ENCODE data around the gene NXNL1. TPM values are rescaled to one million over a fixed set of nuclear protein-coding genes. Genes with fewer than 3 reads are reported as not detected.

The NXNL1 gene
- total and polyA plus RNA-seq, 4 donors, result not detected

DNA sequence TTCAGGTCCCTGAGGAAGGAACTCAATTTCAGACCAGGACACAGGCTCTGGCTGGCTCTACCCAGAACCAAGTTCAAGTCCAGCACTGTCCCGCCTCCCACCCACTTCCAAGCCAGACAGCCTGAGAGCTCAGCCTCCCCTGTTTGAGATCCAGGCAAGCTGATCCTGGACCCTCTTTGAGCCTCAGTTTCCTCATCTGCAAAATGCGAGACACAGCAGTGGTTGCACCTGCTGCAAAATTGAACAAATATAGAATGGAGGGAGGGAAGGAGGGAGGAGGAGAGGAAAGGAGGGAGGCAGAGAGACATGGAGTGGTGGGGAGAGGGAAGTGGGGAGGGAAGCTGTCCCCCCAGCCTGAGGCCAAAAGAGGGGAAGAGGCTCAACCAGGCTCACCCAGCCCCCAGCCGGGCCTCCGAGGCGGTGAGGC, 13.0 kb downstream of the NXNL1 start (continued):
- TF ChIP-seq HNF4A (conservative IDR thresholded peaks at IDR 0.05), result no peak
- no peak for TF ChIP-seq FOXA2 (IDR thresholded peaks at IDR 0.05)
- no peak for TF ChIP-seq GABPA (IDR thresholded peaks at IDR 0.05 in 1 of 2, conservative IDR thresholded peaks at IDR 0.05 in 1 of 2)
- no peak for TF ChIP-seq HNF4G (IDR thresholded peaks at IDR 0.05)
- TF ChIP-seq, protein P1, sequence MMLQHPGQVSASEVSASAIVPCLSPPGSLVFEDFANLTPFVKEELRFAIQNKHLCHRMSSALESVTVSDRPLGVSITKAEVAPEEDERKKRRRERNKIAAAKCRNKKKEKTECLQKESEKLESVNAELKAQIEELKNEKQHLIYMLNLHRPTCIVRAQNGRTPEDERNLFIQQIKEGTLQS (IDR thresholded peaks at IDR 0.05), result no peak
- TF ChIP-seq RXRA (IDR thresholded peaks at IDR 0.05), result no peak
- no peak for TF ChIP-seq YY1 (IDR thresholded peaks at IDR 0.05)
- TF ChIP-seq TAF1 (conservative IDR thresholded peaks at IDR 0.05), result no peak
- TF ChIP-seq, protein P2, sequence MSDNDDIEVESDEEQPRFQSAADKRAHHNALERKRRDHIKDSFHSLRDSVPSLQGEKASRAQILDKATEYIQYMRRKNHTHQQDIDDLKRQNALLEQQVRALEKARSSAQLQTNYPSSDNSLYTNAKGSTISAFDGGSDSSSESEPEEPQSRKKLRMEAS (IDR thresholded peaks at IDR 0.05), result no peak
- TF ChIP-seq FOXA1 (IDR thresholded peaks at IDR 0.05), result no peak

DNA sequence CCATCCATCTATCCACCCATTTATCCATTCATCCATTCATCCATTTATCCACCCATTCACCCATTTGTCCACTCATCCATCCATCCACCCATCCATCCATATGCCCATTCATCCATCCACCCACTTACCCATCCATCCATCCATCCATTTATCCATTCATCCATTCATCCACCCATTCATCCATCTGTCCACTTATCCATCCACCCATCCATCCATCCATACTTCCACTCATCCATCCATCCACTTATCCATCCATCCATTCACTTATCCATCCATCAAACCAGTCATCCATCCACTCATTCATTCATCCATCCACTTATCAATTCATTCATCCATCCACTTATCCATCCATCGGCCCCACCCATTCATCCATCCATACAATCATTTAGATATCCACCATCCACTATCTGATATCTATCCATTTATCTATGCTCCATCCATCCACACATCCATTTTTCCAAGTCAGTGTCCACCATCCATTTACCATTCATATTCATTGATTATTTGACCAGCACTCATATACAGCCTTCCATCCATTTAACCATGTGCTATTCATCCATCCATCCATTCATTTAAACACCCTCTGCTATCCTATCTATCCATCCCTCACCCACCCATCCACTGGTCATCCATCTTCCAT, 15.1 kb downstream of the NXNL1 start:
- Histone ChIP-seq H3K9me3 (ENCODE audit: control insufficient read depth in 4 of 4, low read length in 3 of 4) (no peaks in the 10 kb centered on the region), H3K27ac (ENCODE audit: low read depth in 1 of 2, low read length in 2 of 2) (no peak overlapping the region), H3K9ac (ENCODE audit: low read depth in 1 of 2, low read length in 2 of 2) (no peak overlapping the region), H3K4me3 (ENCODE audit: low read depth in 1 of 3, low read length in 3 of 3) (no peak overlapping the region), H3K4me1 (ENCODE audit: control insufficient read depth in 4 of 4, insufficient read depth in 4 of 4, low read length in 3 of 4) (peaks cover 0 to 10% (median 0%) of the 10 kb centered on the region in 4 donors), H3K36me3 (ENCODE audit: control insufficient read depth in 4 of 4, insufficient read depth in 3 of 4, low read depth in 1 of 4, low read length in 3 of 4) (no peaks in the 10 kb centered on the region), H3K27me3 (ENCODE audit: control insufficient read depth in 4 of 4, insufficient read depth in 4 of 4, low read length in 3 of 4) (peaks cover 0 to 2% (median 0%) of the 10 kb centered on the region in 4 donors)
- no peak for TF ChIP-seq EGR1 (IDR thresholded peaks at IDR 0.05; ENCODE audit: low read depth in 2 of 2)
- no peak for TF ChIP-seq RXRA (IDR thresholded peaks at IDR 0.05)
- TF ChIP-seq, protein P2 (IDR thresholded peaks at IDR 0.05), result no peak
- no peak for DNase-seq (ENCODE audit: low spot score)
- 94% methylated on average over 1 of the region's 1 CpG for WGBS

GRCh38 chr19:17441241-17442021, 19.3 kb downstream of the NXNL1 start:
- Histone ChIP-seq H3K27ac (ENCODE audit: low read depth in 1 of 2, low read length in 2 of 2) (no peak overlapping the region), H3K9me3 (ENCODE audit: control insufficient read depth in 4 of 4, low read length in 3 of 4) (no peaks in the 10 kb centered on the region), H3K27me3 (ENCODE audit: control insufficient read depth in 4 of 4, insufficient read depth in 4 of 4, low read length in 3 of 4) (peaks cover 0 to 2% (median 0%) of the 10 kb centered on the region in 4 donors), H3K9ac (ENCODE audit: low read depth in 1 of 2, low read length in 2 of 2) (no peak overlapping the region), H3K36me3 (ENCODE audit: control insufficient read depth in 4 of 4, insufficient read depth in 3 of 4, low read depth in 1 of 4, low read length in 3 of 4) (no peaks in the 10 kb centered on the region), H3K4me3 (ENCODE audit: low read depth in 1 of 3, low read length in 3 of 3) (no peak overlapping the region), H3K4me1 (ENCODE audit: control insufficient read depth in 4 of 4, insufficient read depth in 4 of 4, low read length in 3 of 4) (no peaks in the 10 kb centered on the region)
- WGBS, result 72% methylated on average over 8 of the region's 8 CpGs
- no peak for DNase-seq (ENCODE audit: low spot score)
- TF ChIP-seq, protein P3, sequence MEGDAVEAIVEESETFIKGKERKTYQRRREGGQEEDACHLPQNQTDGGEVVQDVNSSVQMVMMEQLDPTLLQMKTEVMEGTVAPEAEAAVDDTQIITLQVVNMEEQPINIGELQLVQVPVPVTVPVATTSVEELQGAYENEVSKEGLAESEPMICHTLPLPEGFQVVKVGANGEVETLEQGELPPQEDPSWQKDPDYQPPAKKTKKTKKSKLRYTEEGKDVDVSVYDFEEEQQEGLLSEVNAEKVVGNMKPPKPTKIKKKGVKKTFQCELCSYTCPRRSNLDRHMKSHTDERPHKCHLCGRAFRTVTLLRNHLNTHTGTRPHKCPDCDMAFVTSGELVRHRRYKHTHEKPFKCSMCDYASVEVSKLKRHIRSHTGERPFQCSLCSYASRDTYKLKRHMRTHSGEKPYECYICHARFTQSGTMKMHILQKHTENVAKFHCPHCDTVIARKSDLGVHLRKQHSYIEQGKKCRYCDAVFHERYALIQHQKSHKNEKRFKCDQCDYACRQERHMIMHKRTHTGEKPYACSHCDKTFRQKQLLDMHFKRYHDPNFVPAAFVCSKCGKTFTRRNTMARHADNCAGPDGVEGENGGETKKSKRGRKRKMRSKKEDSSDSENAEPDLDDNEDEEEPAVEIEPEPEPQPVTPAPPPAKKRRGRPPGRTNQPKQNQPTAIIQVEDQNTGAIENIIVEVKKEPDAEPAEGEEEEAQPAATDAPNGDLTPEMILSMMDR (IDR thresholded peaks at IDR 0.05; ENCODE audit: low read depth, low read length, missing input control), result peak; percentile 29
- TF ChIP-seq, protein P2 (IDR thresholded peaks at IDR 0.05), result no peak
- TF ChIP-seq RAD21 (IDR thresholded peaks at IDR 0.05), result peak; percentile 51 to 67
- TF ChIP-seq JUND (IDR thresholded peaks at IDR 0.05), result no peak
- no peak for TF ChIP-seq HNF4A (conservative IDR thresholded peaks at IDR 0.05)
- TF ChIP-seq SP1 (IDR thresholded peaks at IDR 0.05), result no peak
